ENCODE data around the gene ATP1A1. TPM values are rescaled to one million over a fixed set of nuclear protein-coding genes. Genes with fewer than 3 reads are reported as not detected.

ATP1A1 gene
- total RNA-seq, 4 donors from 2014 or later = 88.5 to 222 (median 156) TPM

- no peak for TF ChIP-seq CTCF (IDR thresholded peaks at IDR 0.05; ENCODE audit: low read depth)
Observed at GRCh38 chr1:116415200-116415698, 42.2 kb downstream of the ATP1A1 start.

DNA sequence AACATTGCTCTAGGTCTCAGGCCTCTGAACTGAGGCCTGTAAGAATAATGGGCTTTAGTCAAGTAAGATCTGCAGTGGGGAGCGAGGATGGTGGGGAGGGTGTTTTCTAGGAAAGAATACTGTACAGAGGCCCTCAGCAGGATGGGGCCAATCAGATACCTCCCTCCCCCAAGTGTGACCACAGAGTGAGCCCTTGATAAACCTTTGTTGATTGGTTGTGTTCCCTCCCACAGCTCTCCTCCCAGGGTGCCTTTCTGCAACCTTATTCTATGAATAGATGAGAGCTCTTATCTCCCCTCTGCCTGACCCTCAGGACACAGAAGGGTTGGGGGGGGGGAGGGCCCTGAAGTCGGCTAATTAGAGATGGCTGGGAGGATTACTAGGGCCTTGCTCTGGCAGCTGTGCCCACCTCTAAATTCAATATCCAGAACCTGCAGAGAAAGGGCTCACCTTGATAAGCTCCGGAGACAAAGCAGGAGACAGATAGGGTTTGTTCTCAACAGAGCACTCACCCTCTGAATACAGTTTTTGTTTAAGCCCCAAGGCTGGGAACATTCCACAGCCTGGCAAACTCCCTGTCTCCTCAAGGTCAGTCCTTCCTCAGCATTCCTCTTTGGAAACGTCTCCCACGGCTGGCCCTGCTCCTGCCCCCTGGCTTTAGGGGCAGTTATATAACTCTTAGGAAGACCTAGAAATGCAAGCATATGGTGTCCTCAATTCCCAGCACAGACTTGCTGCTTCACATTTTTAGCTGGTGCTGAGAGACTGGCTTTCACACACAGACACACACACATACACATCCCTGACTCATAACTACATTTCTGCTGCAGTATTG is 42.9 kb downstream of the ATP1A1 start:
- no peak for TF ChIP-seq CTCF (IDR thresholded peaks at IDR 0.05; ENCODE audit: low read depth)

DNA sequence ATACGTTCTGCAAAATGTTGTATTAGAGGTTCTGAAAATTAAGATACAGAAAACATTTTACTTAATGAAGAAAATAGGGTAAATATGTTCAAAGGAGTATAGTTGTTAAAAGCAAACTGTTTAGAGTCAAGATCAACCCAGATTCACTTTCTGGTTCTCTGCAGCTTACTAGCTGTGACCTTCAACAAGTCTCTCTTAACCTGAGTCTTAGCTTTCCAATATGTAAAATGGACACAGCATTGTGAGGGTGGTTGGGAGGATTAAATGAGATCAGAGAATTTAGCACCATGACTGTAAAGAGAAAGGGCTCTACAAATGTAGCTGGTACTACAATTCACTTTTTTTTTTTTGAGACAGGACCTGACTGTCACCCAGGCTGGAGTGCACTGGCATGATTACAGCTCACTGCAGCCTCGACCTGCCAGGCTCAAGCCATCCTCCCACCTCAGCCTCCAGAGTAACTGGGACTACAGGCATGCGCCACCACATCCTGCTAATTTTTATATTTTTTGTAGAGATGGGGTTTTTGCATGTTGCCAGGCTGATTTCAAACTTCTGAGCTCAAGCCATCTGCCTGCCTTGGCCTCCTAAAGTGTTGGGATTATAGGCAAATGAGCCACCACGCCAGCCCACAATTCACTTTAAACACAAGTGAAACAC is 43.9 kb downstream of the ATP1A1 start:
- no peak for TF ChIP-seq CTCF (IDR thresholded peaks at IDR 0.05; ENCODE audit: low read depth)

- no peak for TF ChIP-seq CTCF (IDR thresholded peaks at IDR 0.05; ENCODE audit: low read depth)
Observed at GRCh38 chr1:116417678-116418077, 44.6 kb downstream of the ATP1A1 start.

- TF ChIP-seq CTCF (IDR thresholded peaks at IDR 0.05; ENCODE audit: low read depth) = no peak
Observed at GRCh38 chr1:116418091-116418830, 45.2 kb downstream of the ATP1A1 start.

DNA sequence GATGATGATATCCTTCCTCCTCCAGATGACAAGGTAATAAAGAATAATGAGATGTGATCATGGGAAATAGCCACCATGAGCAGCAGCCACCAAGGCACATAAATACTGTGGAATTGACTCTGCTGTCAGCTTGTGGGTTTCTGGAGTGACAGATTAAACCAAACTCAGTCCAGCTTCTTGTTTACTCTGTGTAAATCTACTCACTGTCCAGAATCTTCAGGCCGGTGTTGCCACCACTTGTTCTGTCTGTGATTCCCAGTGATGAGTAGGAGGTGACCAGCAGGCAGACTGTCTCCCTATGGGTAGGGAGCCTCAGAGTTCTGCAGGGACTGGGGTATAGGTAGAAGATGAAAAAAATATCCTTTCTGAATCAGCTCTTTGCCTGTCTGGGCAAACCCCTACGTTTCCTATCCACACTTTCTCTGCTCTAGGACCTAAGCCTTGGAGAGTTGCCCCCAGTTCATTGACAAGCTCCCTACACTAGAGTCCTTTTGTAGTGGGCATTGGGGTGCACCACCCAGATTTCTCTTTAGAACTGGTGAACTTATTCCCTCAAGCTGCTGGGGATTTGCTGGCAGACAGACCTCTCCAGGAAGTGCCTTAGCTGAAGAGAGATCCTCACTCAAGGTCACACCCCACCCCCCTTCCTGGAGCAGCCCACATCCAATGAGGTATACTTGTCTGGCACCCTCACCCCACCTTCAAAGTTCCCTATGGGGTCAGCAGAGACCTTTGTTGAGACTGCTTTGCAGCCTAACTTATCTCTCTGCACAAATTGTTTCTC is 47.6 kb downstream of the ATP1A1 start:
- no peak for TF ChIP-seq CTCF (IDR thresholded peaks at IDR 0.05; ENCODE audit: low read depth)

Measured in subcutaneous adipose tissue (tissue), 4 donors.